HL-60 (cell line): ENCODE data around the gene GMDS.

Source experiments
- DNase-seq, 2 experiments: peaks; one replicate each; pipeline ENCODE4 v3.0.0-alpha.2; 2010 to 2020; ENCODE audit warnings: low read depth in 1 of 2, low spot score in 1 of 2
- H3K27ac ChIP-seq: fragments of 250-450 bp; sonication (Bioruptor Pico); replicated peaks from 2 replicates; pipeline ENCODE4 v1.5.1; 2020; ENCODE audit warnings: mild to moderate bottlenecking, moderate library complexity
- H3K27me3 ChIP-seq: fragments of 250-450 bp; sonication (Bioruptor Pico); 2 replicates; pipeline ENCODE4 v1.5.1; 2021; ENCODE audit warnings: mild to moderate bottlenecking, moderate library complexity; ENCODE audit not compliant: insufficient read depth, poor library complexity, severe bottlenecking
- H3K4me3 ChIP-seq: replicated peaks from 2 replicates; pipeline ENCODE4 v1.5.1; 2011; ENCODE audit warnings: mild to moderate bottlenecking, control low read depth, low read length; ENCODE audit not compliant: insufficient read depth
- GABPA ChIP-seq: IDR thresholded peaks from 2 replicates; pipeline ENCODE4 v1.6.1; 2012; ENCODE audit warnings: low read depth
- POLR2AphosphoS5 ChIP-seq: IDR thresholded peaks from 2 replicates; pipeline ENCODE4 v1.6.1; 2012; ENCODE audit warnings: low read depth
- SPI1 ChIP-seq: IDR thresholded peaks from 2 replicates; pipeline ENCODE4 v1.6.1; 2012; ENCODE audit warnings: low read depth, mild to moderate bottlenecking, borderline replicate concordance
- TF ChIP-seq, protein P1 (sequence below): IDR thresholded peaks from 2 replicates; pipeline ENCODE4 v1.6.1; 2012; ENCODE audit warnings: low read depth; ENCODE audit not compliant: insufficient replicate concordance
- TF ChIP-seq, protein P2 (sequence below): IDR thresholded peaks from one replicate; pipeline ENCODE4 v1.5.1; 2011; ENCODE audit warnings: low read length, control low read depth, inconsistent platforms; ENCODE audit not compliant: insufficient read depth

GMDS gene

DNA sequence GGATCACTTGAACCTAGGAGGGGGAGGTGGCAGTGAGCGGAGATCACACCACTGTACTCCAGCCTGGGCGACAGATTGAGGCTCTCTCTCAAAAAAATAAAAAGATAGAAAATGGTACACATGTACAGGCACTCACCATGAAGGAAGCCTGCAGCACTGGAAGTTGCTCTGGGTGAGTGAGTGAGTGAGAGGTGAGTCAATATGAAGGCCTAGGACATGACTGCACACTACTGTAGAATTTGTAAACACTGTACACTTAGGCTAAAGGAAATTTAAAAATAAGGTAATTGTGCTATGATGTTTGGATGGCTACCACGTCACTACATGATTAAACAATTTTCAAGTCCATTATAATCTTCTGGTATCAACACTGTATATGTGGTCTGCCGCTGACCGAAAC is 419.5 kb downstream of the GMDS start:
- no peak overlapping the region for H3K27ac ChIP-seq
- H3K4me3 ChIP-seq = no peak overlapping the region
- no peak for TF ChIP-seq POLR2AphosphoS5
- TF ChIP-seq GABPA = no peak
- TF ChIP-seq, protein P1, sequence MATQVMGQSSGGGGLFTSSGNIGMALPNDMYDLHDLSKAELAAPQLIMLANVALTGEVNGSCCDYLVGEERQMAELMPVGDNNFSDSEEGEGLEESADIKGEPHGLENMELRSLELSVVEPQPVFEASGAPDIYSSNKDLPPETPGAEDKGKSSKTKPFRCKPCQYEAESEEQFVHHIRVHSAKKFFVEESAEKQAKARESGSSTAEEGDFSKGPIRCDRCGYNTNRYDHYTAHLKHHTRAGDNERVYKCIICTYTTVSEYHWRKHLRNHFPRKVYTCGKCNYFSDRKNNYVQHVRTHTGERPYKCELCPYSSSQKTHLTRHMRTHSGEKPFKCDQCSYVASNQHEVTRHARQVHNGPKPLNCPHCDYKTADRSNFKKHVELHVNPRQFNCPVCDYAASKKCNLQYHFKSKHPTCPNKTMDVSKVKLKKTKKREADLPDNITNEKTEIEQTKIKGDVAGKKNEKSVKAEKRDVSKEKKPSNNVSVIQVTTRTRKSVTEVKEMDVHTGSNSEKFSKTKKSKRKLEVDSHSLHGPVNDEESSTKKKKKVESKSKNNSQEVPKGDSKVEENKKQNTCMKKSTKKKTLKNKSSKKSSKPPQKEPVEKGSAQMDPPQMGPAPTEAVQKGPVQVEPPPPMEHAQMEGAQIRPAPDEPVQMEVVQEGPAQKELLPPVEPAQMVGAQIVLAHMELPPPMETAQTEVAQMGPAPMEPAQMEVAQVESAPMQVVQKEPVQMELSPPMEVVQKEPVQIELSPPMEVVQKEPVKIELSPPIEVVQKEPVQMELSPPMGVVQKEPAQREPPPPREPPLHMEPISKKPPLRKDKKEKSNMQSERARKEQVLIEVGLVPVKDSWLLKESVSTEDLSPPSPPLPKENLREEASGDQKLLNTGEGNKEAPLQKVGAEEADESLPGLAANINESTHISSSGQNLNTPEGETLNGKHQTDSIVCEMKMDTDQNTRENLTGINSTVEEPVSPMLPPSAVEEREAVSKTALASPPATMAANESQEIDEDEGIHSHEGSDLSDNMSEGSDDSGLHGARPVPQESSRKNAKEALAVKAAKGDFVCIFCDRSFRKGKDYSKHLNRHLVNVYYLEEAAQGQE = no peak
- TF ChIP-seq, protein P2, sequence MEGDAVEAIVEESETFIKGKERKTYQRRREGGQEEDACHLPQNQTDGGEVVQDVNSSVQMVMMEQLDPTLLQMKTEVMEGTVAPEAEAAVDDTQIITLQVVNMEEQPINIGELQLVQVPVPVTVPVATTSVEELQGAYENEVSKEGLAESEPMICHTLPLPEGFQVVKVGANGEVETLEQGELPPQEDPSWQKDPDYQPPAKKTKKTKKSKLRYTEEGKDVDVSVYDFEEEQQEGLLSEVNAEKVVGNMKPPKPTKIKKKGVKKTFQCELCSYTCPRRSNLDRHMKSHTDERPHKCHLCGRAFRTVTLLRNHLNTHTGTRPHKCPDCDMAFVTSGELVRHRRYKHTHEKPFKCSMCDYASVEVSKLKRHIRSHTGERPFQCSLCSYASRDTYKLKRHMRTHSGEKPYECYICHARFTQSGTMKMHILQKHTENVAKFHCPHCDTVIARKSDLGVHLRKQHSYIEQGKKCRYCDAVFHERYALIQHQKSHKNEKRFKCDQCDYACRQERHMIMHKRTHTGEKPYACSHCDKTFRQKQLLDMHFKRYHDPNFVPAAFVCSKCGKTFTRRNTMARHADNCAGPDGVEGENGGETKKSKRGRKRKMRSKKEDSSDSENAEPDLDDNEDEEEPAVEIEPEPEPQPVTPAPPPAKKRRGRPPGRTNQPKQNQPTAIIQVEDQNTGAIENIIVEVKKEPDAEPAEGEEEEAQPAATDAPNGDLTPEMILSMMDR = no peak
- TF ChIP-seq SPI1 = no peak
- DNase-seq = no peak
- no peaks in the 10 kb centered on the region for H3K27me3 ChIP-seq

GRCh38 chr6:1825277-1825676 is 420.1 kb downstream of the GMDS start:
- no peak for DNase-seq
- Histone ChIP-seq H3K27ac (no peak overlapping the region), H3K4me3 (no peak overlapping the region), H3K27me3 (no peaks in the 10 kb centered on the region)
- TF ChIP-seq POLR2AphosphoS5 = no peak
- TF ChIP-seq SPI1 = no peak
- TF ChIP-seq GABPA = no peak
- TF ChIP-seq, protein P2 = no peak
- TF ChIP-seq, protein P1 = no peak

GRCh38 chr6:1821513-1822183 is 423.8 kb downstream of the GMDS start:
- no peak overlapping the region for H3K4me3 ChIP-seq
- no peak for DNase-seq
- TF ChIP-seq SPI1 = no peak
- TF ChIP-seq, protein P2 = no peak
- TF ChIP-seq, protein P1 = no peak
- TF ChIP-seq GABPA = no peak
- TF ChIP-seq POLR2AphosphoS5 = no peak
- no peaks in the 10 kb centered on the region for H3K27me3 ChIP-seq
- no peak overlapping the region for H3K27ac ChIP-seq
